Breast epithelium (tissue), 3 donors: ENCODE measurements around the gene PDE4D.

Experiments
- CTCF ChIP-seq, 3 donors: fragments of 450-650 bp; IDR thresholded peaks; one replicate each; pipeline ENCODE4 v1.5.1; 2016 to 2017; ENCODE audit warnings: antibody characterized with exemption in 3 of 3, mild to moderate bottlenecking in 3 of 3, moderate library complexity in 3 of 3
- POLR2A ChIP-seq: fragments of 450-650 bp; IDR thresholded peaks from one replicate; pipeline ENCODE4 v1.6.1; 2016; ENCODE audit warnings: antibody characterized with exemption, mild to moderate bottlenecking, moderate library complexity
- POLR2AphosphoS5 ChIP-seq, 3 donors: sonication (generic); formaldehyde crosslinking; IDR thresholded peaks; one replicate each; pipeline ENCODE4 v1.6.1; 2017; ENCODE audit warnings: antibody characterized with exemption in 3 of 3

- no peak for TF ChIP-seq POLR2A
- no peak for TF ChIP-seq CTCF (IDR thresholded peaks at IDR 0.05)
- TF ChIP-seq POLR2AphosphoS5 (IDR thresholded peaks at IDR 0.05): no peak
These were observed 114.1 kb downstream of the PDE4D start for GRCh38 chr5:59779453-59779852.
